GM21381 (cell line): Measurements from ENCODE around the gene ZBED1.
A peak's percentile ranks its signal among the peaks of the same experiment; 100 is the strongest.
"Not testable (repeated sequence)": the region's sequence is repeated elsewhere in the genome, so short reads cannot be mapped to it uniquely, and the experiment has no call there.

Experiments used
- ATAC-seq: cut with Tn5 transposase; IDR thresholded peaks from one replicate; pipeline ENCODE4 v1.9.1; 2021; ENCODE audit warnings: mild to moderate bottlenecking, moderate library complexity; ENCODE audit not compliant: unreplicated experiment

The ZBED1 gene

DNA sequence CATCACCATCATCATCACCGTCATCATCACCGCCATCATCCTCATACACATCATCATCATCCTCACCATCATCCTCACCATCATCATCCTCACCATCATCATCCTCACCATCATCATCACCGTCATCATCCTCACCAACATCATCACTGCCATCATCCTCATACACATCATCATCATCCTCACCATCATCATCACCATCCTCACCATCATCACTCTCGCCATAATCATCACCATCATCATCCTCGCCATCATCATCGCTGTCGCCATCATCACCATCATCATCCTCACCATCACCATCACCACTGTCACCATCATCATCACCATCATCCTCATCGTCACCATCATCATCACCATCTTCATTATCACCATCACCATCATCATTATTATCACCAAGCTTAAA is 19.8 kb upstream of the ZBED1 start:
- no peak for ATAC-seq

DNA sequence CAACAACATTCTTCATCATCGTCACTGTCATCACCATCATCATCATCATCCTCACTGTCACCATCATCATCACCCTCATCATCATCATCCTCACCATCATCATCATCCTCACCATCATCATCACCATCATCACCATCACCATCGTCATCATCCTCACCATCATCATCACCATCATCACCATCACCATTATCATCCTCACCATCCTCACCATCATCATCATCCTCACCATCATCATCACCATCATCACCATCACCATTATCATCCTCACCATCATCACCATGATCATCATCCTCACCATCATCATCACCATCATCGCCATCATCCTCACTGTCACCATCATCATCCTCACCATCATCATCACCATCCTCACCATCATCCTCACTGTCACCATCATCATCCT is 18.9 kb upstream of the ZBED1 start:
- not testable (repeated sequence) for ATAC-seq

DNA sequence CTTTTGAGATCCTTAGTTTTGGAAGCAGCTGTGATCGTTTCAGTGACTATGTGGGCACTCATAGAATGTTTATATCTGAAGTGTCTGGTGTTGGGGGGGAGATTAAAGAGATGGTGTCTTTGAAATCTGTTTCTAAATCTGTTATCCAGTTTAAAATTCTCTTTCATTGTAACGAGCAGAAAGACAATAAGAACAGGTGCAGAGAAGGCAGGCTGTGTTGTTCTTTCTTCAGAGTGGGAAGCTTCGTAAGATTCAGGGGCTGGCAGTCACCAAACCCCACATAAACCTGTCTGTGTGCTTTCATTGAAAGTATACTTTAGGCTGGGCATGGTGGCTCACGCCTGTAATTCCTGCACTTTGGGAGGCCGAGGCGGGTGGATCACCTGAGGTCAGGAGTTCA is 16.3 kb upstream of the ZBED1 start:
- ATAC-seq, result no peak

DNA sequence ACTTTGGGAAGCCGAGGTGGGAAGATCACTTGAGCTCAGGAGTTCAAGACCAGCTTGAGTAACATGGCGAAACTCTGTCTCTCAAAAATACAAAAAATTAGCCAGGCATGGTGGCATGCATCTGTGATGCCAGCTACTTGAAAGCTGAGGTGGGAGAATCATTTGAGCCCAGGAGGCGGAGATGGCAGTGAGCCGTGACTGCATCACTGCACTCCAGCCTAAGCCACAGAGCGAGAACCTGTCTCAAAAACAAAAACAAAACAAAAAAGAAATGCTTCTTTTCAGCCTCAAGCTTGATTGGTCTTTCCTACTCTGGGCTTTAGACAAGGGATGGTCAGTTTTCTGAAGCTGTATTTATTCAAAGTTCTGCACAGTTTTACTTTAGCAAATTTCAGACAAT is 15.8 kb upstream of the ZBED1 start:
- ATAC-seq, result peak; percentile 44

DNA sequence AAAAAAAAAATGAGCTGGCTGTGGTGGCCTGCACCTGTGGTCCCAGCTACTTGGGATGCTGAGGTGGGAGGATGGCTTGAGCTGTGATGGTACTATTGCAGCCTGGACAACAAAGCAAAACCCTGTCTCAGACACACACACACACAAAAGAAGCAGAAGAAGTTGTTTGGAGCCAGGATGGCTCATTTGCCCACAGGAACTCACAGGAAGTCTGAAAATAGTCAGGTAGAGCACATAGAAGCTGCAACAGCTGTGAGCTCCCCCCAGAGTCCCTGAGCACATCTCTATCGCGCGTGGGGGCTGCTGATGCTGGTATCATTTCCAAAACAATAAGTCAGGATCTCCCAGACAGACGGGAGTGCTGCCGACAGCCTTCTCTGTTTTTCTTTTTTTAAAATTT is 13.4 kb upstream of the ZBED1 start:
- ATAC-seq, result no peak

DNA sequence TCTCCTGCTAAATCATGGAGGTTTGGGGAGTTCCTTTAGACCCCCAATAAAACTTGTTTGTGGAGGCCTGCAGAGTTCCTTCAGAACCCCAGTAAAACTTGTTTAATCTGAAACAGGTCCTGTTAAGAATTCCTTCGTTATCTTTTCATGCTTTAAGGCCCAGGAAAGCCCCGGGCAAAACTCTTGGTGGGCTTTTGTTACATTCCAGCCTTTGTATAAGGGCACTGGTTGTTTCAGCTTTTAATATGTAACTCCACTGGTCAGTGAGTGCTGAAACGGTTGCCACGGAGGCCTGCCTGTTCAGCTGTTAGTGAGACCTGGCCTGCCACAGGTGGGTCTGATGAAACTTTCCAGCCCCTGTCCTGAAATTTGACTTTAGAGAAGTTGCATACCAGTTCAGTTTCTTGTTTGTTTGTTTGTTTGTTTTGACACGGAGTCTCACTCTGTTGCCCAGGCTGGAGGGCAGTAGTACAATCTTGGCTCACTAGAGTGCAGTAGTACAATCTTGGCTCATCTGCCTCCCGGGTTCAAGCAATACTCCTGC is 12.4 kb upstream of the ZBED1 start:
- no peak for ATAC-seq

DNA sequence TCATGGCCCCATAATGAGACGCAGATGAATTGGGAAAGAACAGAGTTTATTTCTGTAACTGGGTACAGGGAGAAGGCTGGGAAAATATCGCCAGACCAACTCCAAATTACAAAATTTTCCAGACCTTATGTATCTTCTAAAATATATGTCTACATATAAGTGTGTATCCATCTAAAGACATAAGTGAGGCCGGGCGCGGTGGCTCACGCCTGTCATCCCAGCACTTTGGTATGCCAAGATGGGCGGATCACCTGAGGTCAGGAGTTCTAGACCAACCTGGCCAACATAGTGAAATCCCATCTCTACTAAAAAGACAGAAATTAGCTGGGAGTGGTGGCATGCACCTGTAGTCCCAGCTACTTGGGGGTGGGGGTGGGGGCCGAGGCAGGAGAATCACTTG is 11.7 kb upstream of the ZBED1 start:
- ATAC-seq, result no peak

DNA sequence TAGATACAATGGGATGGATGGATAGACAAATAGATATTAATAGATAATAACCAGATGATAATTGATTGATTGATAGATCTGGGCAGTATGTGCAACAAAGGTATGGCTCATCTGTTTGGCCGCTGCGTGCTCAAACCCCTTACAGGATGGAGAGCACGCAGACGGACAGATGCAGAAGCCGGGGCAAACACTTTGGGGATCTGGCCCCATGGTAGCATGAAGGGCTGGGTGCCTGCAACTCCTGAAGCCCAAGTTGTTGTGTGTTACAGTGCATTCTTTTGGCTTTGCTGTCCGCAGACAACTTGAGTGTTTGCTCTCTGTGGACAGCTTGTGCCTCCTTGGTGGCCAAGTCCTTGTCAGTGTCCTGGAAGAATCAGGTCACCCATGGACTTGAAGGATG is 10.6 kb upstream of the ZBED1 start:
- no peak for ATAC-seq

DNA sequence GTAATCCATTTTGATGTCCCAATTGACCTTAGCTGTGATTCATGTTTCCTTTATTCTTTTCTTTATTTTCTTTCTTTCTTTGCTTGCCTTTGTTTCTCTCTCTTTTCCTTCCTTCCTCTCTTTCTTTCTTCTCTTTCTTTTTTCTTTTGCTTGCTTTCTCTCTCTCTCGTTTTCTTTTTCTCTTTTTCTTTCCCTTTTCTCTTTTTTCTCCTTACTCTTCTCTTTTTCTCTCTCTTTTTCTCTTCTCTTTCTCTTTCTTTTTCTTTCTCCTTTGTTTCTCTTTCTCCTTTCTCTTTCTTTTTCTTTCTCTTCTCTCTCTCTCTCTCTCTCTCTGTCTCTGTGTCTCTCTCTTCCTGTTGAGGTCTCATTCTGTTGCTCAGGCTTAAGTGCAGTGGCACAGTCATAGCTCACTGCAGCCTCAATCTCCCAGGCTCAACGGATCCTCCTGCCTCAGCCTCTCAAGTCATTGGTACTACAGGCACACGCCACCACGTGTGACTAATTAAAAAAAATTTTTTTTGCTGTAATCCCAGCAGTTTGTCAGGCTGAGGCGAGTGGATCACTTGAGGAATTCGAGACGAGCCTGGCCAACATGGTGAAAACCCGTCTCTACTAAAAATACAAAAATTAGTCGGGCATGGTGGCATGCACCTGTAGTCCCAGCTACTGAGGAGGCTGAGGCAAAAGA is 8.0 kb upstream of the ZBED1 start:
- no peak for ATAC-seq

DNA sequence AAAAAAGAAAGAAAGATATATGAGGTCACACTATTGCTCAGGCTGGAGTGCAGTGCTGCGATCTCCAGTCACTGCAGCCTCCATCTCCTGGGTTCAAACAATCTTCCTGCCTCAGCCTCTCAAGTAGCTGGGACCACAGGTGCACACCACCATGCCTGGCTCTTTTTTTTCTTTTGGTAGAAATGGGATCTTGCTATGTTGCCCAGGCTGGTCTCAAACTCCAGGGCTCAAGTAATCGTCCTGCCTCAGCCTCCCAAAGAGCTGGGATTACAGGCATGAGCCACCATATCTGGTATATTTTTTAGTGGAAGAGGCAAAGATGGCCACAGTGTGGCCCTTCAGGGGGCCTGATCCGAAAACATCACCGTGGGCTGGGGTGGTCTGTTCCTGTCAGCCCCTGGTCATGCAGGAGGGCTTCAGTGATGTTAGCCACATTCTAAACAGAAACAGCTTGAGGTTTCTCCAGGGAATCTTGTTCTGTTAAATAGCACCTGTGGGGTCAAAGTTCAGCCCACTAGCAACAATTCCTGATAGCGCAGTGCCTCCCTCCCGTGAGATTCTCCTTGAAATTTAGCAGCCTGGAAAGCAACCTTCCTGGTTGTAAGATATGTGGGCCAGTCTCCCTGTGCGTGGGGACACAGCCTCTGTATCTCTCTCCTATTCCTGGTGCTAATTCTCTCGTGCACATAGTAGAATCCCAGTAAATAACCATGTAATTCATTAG is 7.3 kb upstream of the ZBED1 start:
- ATAC-seq, result no peak

DNA sequence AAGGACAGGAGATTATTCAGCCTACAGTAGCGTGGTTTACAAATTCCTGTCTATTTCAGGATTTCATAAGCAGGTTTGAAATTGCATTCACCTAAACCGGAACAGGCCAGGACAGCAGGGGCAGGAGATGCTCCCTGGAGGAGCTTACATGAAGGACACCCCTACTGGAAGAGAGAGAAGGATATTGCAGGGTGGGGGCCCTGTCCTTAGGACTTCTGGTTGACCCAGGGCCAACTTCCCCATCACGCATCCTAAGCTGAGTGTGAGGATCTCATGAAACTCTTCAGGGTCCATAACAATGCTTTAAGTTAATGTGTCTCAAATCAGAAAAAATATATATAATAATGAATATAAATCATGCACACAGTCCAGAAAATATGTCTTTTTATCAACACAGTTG is 6.4 kb upstream of the ZBED1 start:
- no peak for ATAC-seq

DNA sequence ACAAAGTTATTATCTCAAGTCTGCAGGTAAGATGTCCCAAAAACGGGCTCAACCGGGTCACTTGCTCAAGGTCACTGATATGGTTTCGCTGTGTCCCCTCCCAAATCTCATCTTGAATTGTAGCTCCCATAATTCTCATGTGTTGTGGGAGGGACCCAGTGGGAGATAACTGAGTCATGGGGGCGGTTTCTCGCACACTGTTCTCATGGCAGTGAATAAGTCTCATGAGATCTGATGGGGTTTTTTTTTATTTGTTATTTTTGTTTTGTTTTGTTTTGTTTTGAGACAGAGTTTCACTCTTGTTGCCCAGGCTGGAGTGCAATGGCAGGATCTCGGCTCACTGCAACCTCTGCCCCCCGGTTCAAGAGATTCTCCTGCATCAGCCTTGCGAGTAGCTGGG is 4.6 kb upstream of the ZBED1 start:
- ATAC-seq, result not testable (repeated sequence)

DNA sequence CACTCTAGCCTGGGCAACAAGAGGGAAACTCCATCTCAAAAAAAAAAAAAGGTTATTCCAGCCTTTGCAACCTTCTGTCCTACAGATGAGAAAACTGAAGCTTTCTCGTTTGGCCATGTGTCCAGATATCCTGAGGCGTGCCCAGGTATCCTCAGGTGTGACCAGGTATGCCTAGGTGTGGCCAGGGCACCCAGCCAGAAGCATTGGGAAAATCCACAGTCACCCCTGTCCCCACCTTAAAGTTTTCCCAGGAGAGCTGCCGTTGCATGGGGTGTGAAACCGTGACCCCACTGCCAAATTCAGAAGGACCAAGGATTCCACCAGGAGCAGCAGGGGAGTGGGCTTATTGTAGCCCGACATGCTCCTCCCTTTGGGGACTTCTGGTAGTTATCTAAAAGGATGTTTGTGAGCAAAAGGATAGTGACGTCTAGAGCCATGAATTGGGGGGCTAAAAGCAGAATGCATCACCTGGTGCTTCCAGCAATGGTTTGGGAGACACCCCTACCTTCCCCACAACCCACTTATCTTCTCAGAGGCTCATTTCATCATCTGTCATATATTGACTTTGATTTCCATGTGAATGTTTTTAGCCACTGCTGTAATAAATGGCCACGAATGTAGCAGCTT is 4.0 kb upstream of the ZBED1 start:
- no peak for ATAC-seq

DNA sequence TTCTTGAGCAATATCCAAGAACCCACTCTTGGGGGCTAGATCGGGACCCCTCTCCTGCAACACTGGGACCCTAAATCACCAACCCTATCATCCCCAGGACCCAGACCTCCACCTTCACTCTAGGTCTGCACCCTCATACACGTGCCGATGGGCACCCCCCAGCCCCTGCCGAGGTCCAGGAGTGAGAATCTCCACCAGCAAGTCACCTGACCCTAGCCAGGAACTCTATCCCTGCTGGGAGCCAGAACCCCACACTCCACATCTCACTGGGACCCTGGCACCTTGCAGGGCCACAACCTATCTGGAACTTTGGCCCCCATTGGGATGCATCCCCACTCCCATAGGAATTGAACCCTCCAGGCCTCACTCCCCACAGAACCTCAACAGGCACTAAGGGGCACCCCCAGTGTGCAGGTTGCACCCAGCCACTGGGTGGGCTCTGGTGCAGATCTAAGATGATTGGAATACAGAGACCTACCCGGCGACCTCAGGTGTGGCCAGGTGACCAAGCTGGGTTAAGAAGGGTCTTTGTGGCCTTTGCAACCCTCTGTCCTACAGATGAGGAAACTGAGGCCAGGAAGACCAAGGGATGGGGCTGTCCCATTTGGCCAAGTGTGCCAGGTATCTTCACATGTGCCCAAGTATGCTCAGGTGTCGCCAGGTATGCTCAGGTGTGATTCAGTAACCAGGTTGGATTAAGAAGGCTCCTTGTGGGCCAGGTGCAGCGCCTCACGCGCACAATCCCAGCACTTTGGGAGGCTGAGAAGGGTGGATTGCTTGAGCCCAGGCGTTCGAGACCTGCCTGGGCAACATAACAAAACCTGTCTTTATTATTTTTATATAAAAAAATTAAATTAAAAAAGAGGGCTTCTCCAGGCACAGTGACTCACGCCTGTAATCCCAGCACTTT is 3.1 kb upstream of the ZBED1 start:
- ATAC-seq, result no peak

DNA sequence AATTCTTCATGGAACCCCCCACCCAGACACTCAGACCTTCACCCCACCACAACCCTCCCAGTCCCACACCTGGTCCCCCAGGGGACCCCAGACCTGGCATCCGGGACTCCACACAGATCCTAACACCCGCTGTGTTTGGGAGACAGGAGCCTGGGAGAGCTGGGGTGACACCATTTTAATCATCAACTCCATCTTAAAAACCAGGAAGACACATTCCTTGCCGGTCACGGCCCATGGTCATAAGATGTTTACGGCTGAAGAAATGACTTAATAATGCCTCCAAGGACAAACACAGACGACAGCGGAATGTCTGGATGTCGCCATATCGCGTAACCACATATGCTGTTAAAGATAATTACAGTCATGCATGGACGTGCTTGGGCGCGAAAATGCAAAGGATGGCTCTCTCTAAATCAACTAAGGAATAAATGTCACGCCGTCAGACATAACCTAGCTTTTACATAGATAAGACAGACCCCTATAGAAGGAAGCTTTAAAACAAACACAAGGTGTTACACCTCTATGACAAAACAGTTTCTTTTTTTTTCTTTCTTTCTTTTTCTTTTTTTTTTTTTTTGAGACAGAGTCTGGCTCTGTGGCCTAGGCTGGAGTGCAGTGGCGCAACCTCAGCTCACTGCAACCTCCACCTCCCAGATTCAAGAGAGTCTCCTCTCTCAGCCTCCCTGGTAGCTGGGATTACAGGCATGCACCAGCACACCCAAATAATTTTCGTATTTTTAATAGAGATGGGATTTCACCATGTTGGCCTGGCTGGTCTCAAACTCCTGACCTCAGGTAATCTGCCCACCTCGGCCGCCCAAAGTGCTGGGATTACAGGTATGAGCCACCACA is 2.1 kb upstream of the ZBED1 start:
- no peak for ATAC-seq

DNA sequence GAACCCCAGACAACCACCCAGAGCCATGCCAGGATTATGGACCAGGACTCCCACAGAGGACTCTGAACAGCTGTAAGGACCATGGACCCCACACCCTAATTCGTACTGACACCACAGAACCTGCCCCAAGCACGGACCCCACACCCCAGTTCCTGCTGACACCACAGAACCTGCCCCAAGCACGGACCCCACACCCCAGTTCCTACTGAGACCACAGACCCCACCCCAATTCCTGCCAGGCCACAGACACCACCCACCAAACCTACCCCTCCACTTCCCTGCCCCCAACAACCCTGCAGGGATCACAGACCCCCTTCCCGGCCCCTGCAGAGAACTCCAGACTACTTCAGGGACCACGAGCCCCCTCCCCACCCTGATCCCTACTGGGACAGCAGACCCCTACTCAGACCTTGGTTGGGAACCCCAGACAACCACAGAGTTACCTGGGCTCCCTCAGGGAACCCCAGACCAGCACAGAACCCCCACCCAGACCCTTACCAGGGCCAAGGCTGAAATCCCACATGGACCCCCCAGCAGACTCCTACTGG is 1.4 kb upstream of the ZBED1 start:
- ATAC-seq, result no peak

DNA sequence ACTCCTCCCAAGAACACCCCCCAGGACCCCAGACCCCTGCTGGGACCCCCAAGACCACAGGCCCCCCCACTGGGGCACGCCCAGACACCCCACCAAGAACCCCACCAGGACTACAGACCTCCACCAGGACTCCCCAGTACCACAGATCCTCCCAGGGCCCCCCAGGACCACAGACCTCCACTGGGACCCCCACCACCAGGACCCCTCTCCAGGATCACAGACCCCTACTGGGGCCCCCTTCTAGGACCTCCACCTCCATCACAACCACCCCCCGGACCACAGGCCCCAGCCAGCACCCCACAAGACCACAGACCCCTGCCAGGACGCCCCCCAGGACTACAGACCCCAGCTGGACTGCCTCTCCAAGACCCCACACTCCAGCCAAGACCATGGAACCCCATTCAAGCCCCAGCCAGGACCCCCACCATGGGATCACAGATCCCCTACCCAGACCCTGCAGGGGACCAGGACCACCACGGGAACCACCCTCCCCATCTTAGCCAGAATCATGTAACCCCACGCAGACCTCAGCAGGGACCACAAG is 855 bp upstream of the ZBED1 start:
- no peak for ATAC-seq

DNA sequence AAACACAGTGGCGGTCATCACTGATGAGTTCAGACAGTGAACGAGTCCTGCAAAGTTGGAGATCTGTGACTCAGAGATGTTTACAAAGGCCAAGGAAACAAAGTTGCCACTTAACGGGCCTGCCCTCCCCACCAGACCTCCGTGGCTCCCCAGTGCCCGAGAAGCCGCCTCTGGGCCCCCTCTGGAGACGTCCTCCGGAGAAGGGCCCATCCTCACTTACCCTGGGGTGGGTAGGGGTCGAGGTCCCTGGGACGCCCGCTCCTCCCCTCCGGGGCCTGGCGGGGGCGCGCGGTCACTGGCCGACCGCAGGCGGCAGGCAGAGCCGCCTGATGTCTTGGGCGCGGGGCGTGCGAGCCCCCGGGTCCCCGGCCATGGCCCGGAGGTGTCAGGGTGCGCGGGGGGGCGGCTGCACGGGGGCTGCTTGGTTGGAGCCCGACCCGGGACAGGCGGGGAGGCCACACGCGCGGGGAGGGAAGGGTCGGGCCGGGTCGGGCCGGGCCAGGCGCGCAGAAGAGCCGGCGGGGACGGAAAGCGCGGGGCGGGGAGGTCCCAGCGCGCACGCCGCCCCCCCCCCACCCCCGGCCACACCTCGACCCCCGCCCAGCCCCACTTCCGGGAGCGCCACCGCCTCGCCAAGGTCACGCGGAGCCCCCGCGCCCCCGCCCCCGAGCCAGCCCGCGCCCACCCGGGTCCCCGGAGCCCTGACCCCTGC is 529 bp downstream of the ZBED1 start:
- peak; percentile 43 for ATAC-seq

DNA sequence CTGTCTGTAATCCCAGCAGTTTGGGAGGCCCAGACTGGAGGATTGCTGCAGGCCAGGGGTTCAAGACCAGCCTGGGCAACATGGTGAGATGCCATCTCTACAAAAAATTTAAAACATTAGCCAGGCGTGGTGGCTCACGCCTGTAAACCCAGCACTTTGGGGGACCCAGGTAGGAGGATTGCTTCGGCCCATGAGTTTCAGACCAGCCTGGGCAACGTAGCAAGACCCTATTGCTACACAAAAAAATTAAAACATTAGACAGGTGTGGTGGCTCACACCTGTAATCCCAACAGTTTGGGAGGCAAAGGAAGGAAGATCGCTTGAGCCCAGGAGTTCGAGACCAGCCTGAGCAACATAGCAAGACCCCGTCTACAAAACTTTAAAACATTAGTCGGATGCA is 1.3 kb downstream of the ZBED1 start:
- no peak for ATAC-seq
